Suprapubic skin (tissue), 4 donors: ENCODE measurements around the gene KCTD21. TPM values are rescaled to one million over a fixed set of nuclear protein-coding genes. Genes with fewer than 3 reads are reported as not detected.

Source experiments
- DNase-seq, 2 donors: peaks; one replicate each; pipeline ENCODE4 v3.0.0-alpha.2; 2019; ENCODE audit warnings: low spot score in 2 of 2
- H3K27ac ChIP-seq: fragments of 200-600 bp; sonication (generic); one replicate; pipeline ENCODE4 v1.5.1; 2019
- H3K27me3 ChIP-seq: fragments of 200-600 bp; sonication (generic); one replicate; pipeline ENCODE4 v1.5.1; 2019
- H3K36me3 ChIP-seq: fragments of 200-600 bp; sonication (generic); one replicate; pipeline ENCODE4 v1.5.1; 2019
- H3K4me1 ChIP-seq: fragments of 200-600 bp; sonication (generic); one replicate; pipeline ENCODE4 v1.5.1; 2019
- H3K4me3 ChIP-seq: fragments of 200-600 bp; sonication (generic); one replicate; pipeline ENCODE4 v1.5.1; 2019; ENCODE audit warnings: mild to moderate bottlenecking
- H3K9me3 ChIP-seq: fragments of 200-600 bp; sonication (generic); one replicate; pipeline ENCODE4 v1.5.1; 2019
- EP300 ChIP-seq: sonication (generic); formaldehyde crosslinking; IDR thresholded peaks from one replicate; pipeline ENCODE4 v1.6.1; 2017; ENCODE audit warnings: antibody characterized with exemption
- POLR2A ChIP-seq, 2 donors: fragments of 450-650 bp; IDR thresholded peaks; one replicate each; pipeline ENCODE4 v1.6.1; 2017; ENCODE audit warnings: antibody characterized with exemption in 2 of 2, mild to moderate bottlenecking in 2 of 2, moderate library complexity in 2 of 2
- POLR2AphosphoS5 ChIP-seq, 3 donors: sonication (generic); formaldehyde crosslinking; IDR thresholded peaks; one replicate each; pipeline ENCODE4 v1.6.1; 2017; ENCODE audit warnings: antibody characterized with exemption in 3 of 3
- WGBS: methylation state at CpG from one replicate; pipeline ENCODE4 v1.1.5; 2018; 5-methylcytosine and 5-hydroxymethylcytosine counted together
- total RNA-seq, 4 donors: library from RNA; depleted of rRNA; stranded (reverse); fragments of >200 nt; gene quantifications; one replicate each; pipeline ENCODE4 v1.1.0, GENCODE V29; 2016
- TF ChIP-seq, protein P1 (sequence below), 2 donors: fragments of 200-600 bp in 1 of 2; fragments of 450-650 bp in 1 of 2; sonication (generic) in 1 of 2; IDR thresholded peaks; one replicate each; pipeline ENCODE4 v1.5.1; 2016 to 2019; ENCODE audit warnings: antibody characterized with exemption in 2 of 2, mild to moderate bottlenecking in 1 of 2, moderate library complexity in 1 of 2

The KCTD21 gene
- total RNA-seq, 4 donors from 2014 or later = 3.6 to 11.1 (median 4.3) TPM

DNA sequence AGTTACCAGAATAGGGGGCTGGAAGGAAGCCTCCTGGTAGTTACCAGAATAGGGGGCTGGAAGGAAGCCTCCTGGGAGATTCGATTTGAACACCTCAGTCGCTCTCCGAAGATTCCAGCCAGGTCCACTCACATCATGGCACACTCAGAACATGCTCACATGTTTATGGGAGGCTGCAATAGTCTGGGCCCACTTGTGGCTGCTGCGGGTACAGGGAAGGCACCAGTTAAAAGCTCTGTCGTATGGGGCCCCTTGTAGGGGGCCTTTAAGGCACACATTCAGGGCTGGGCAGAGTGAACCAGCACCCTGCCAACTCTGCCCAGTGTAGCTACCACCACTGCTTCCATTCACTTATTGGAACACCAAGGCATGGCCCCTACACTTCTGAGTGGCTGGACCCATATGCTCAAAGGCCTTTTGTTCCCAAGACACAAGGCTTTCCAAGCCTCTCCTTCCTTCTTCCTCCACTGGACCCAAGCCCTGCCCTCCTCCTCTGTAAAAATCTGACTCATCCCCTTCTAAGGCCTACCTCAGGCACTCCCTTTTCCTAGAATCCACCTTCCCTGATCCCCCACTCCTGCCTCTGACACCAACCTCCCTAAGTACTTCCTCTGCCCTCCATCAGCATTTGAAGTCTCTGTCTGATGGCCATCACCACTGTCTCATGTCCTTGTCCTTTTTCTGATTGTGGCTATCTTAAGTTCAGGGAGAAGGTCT, 28.3 kb upstream of the KCTD21 start:
- peak in 1 of 2 donors; percentile 31 for DNase-seq
- Histone ChIP-seq H3K4me3 (no peak overlapping the region), H3K27me3 (no peaks in the 10 kb centered on the region), H3K9me3 (no peaks in the 10 kb centered on the region), H3K27ac (no peak overlapping the region), H3K36me3 (peaks cover 60% of the 10 kb centered on the region), H3K4me1 (no peaks in the 10 kb centered on the region)
- TF ChIP-seq, protein P1, sequence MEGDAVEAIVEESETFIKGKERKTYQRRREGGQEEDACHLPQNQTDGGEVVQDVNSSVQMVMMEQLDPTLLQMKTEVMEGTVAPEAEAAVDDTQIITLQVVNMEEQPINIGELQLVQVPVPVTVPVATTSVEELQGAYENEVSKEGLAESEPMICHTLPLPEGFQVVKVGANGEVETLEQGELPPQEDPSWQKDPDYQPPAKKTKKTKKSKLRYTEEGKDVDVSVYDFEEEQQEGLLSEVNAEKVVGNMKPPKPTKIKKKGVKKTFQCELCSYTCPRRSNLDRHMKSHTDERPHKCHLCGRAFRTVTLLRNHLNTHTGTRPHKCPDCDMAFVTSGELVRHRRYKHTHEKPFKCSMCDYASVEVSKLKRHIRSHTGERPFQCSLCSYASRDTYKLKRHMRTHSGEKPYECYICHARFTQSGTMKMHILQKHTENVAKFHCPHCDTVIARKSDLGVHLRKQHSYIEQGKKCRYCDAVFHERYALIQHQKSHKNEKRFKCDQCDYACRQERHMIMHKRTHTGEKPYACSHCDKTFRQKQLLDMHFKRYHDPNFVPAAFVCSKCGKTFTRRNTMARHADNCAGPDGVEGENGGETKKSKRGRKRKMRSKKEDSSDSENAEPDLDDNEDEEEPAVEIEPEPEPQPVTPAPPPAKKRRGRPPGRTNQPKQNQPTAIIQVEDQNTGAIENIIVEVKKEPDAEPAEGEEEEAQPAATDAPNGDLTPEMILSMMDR (IDR thresholded peaks at IDR 0.05) = no peak
- TF ChIP-seq POLR2A (IDR thresholded peaks at IDR 0.05) (no peak), POLR2AphosphoS5 (IDR thresholded peaks at IDR 0.05) (no peak), EP300 (no peak)
- 90% methylated on average over 3 of the region's 5 CpGs for WGBS

DNA sequence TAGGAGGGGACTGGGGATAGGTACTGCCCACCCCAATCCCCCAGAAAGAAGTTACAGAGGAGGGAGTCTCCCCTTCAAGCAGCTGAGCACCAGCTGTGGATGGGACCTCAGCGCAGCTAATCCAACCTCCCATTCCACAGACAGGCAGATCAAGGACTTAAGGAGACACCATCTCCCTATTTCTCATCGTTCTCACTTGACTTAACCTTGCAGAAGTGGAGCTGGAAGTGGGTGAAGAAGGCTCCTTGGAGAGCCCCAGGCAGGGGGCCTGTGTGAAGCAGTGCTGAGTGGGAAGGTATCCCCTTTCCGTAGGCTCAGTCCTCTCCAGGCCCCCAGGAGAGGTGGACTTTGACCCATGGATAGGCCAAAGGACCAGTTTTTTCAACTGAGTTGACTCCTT, 27.6 kb upstream of the KCTD21 start:
- Histone ChIP-seq H3K27me3 (no peaks in the 10 kb centered on the region), H3K27ac (no peak overlapping the region), H3K36me3 (peaks cover 53% of the 10 kb centered on the region), H3K4me1 (no peaks in the 10 kb centered on the region), H3K4me3 (no peak overlapping the region), H3K9me3 (no peaks in the 10 kb centered on the region)
- 75% methylated on average over 3 of the region's 3 CpGs for WGBS
- peak; percentile 18 to 35 for DNase-seq
- no peak for TF ChIP-seq POLR2AphosphoS5 (IDR thresholded peaks at IDR 0.05)
- TF ChIP-seq EP300 = no peak
- TF ChIP-seq POLR2A (IDR thresholded peaks at IDR 0.05) = no peak
- TF ChIP-seq, protein P1 (IDR thresholded peaks at IDR 0.05) = no peak

DNA sequence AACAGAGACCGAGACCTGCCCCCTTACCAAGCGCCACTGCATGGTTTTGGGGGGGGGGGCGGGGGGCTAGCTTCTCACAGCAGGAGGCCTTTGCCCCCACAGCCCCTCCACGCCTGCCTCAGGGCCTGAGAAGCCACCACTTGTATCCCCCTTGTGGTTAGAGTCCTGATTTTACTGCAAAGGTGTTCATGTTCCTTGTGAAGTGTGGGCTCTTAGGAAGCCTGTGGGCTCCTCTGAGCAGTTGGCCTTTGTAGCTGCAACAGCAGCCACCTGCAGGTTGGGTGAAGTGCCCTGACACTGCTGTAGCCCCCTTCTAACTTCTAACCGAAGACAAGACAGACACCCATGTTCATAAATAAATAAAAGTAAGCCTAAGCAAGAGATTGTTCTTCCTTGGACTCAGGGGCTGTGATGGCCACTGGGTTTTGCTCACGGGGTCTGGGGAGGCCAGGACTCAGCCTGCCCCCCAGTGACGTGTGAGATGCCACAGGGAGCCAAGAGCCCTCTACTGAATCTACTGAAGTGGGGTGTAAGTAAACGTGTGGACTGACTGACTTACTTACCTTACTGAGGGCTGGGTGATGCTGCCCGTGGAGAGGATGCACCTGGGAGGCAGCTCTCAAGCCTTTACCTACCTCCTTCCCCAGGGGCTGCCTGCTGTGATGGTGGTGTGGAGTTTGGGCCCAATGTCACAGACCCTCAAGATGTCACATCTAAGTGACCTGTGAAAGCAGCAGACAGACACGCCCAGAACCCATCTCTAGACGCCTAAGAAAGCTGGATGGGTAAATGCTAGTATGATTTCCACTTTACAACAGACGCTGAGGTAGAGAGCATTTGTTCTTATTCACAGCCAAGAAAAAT, 26.1 kb upstream of the KCTD21 start:
- Histone ChIP-seq H3K4me1 (no peaks in the 10 kb centered on the region), H3K4me3 (no peak overlapping the region), H3K9me3 (no peaks in the 10 kb centered on the region), H3K27me3 (no peaks in the 10 kb centered on the region), H3K27ac (no peak overlapping the region), H3K36me3 (peaks cover 50% of the 10 kb centered on the region)
- WGBS = 81% methylated on average over 10 of the region's 12 CpGs
- DNase-seq = peak; percentile 30 to 60
- TF ChIP-seq POLR2AphosphoS5 (IDR thresholded peaks at IDR 0.05) = no peak
- no peak for TF ChIP-seq POLR2A (IDR thresholded peaks at IDR 0.05)
- no peak for TF ChIP-seq EP300
- TF ChIP-seq, protein P1 (IDR thresholded peaks at IDR 0.05) = no peak

DNA sequence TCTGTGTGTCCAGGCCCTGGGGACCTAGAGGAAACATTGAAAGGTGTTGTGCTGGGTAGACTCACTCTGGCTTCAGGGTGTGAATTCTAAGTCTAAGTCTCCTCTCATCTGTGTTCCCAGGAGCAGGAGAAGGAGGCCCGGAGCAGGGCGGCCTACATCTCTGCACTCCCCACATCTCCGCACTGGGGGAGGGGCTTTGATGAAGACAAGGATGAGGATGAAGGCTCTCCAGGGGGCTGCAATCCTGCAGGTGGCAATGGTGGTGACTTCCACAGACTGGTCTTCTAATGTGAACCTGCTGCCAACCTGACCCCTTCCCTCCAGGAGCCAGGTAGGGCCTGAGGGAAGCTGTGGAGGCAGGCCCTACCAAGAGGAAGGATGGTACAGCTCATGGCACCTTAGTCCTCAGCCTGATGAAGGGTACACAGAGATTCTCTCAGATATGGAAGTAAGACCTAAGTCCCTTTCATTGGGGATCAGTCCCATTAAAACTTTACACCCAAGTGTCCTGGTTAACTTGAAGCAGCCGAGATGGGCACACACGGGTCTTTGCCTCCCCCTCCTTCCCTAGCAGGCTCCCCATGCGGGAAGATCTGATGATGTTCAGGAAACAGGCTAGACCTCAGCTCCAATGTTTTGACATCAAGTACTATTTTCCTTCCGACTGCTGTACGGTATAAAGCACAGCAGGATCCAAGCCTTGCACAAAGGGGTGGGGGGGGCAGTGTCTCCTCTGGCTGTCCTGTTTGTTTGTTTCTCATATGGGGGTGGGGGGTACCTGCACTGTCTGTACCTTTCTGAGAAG, 25.3 kb upstream of the KCTD21 start:
- TF ChIP-seq EP300 (no peak), POLR2AphosphoS5 (IDR thresholded peaks at IDR 0.05) (no peak), POLR2A (IDR thresholded peaks at IDR 0.05) (no peak)
- TF ChIP-seq, protein P1 (IDR thresholded peaks at IDR 0.05) = no peak
- H3K27me3 ChIP-seq = no peaks in the 10 kb centered on the region
- peaks cover 47% of the 10 kb centered on the region for H3K36me3 ChIP-seq
- H3K9me3 ChIP-seq = no peaks in the 10 kb centered on the region
- peak; percentile 39 to 56 for DNase-seq
- WGBS = 66% methylated on average over 5 of the region's 8 CpGs
- H3K27ac ChIP-seq = no peak overlapping the region
- H3K4me1 ChIP-seq = no peaks in the 10 kb centered on the region
- H3K4me3 ChIP-seq = no peak overlapping the region
